ENCODE data around the gene SPCS1. TPM values are rescaled to one million over a fixed set of nuclear protein-coding genes. Genes with fewer than 3 reads are reported as not detected.

SPCS1 gene
- total and polyA plus RNA-seq, 9 of the 15 experiments (the other 6 are each of a cell fraction or from before 2014, with no cell fraction given): 73.9 to 567 (median 127) TPM

- TF ChIP-seq ZNF609 (CRISPR knock-in tag; IDR thresholded peaks at IDR 0.05; ENCODE audit: borderline replicate concordance): no peak
- no peak for TF ChIP-seq ZBTB12 (CRISPR knock-in tag; IDR thresholded peaks at IDR 0.05)
- TF ChIP-seq TFAP4 (CRISPR knock-in tag; IDR thresholded peaks at IDR 0.05; ENCODE audit: borderline replicate concordance): peak; percentile 17; the same call in 1 of the 2 replicates
- TF ChIP-seq WHSC1 (IDR thresholded peaks at IDR 0.05; ENCODE audit: low read length): no peak
Observed at GRCh38 chr3:52704611-52705437, 1.1 kb upstream of the SPCS1 start (continued).

Measured in K562 (cell line).